Epithelial cell of proximal tubule (primary cell): ENCODE measurements around the gene MFAP3. TPM values are rescaled to one million over a fixed set of nuclear protein-coding genes. Genes with fewer than 3 reads are reported as not detected.
"Not testable (repeated sequence)": the region's sequence is repeated elsewhere in the genome, so short reads cannot be mapped to it uniquely, and the experiment has no call there.

ENCODE experiments used
- DNase-seq: peaks from one replicate; pipeline ENCODE4 v3.0.0-alpha.2; 2011; ENCODE audit warnings: low read depth
- H3K4me3 ChIP-seq: 2 replicates; pipeline ENCODE4 v1.5.1; 2011; ENCODE audit warnings: low read depth, mild to moderate bottlenecking, low read length
- CTCF ChIP-seq: conservative IDR thresholded peaks from 2 replicates; pipeline ENCODE4 v1.5.1; 2012; ENCODE audit warnings: low read depth, mild to moderate bottlenecking, low read length
- total RNA-seq: library from RNA; depleted of rRNA; stranded (reverse); fragments of >200 nt; gene quantifications from 2 replicates; pipeline ENCODE4 v1.2.3, GENCODE V29; 2015

The MFAP3 gene
- total RNA-seq, 1 donor from 2014 or later: 13.9 TPM

- DNase-seq: no peak
- no peak overlapping the region for H3K4me3 ChIP-seq
- no peak for TF ChIP-seq CTCF
These were observed 36.2 kb upstream of the MFAP3 start for GRCh38 chr5:154002511-154003020.

GRCh38 chr5:154005648-154006047, 33.1 kb upstream of the MFAP3 start:
- no peak overlapping the region for H3K4me3 ChIP-seq
- DNase-seq: no peak
- no peak for TF ChIP-seq CTCF

- no peak for TF ChIP-seq CTCF
- no peak overlapping the region for H3K4me3 ChIP-seq
- no peak for DNase-seq
These were observed 28.1 kb upstream of the MFAP3 start for GRCh38 chr5:154010660-154011059.

GRCh38 chr5:154015071-154015693, 23.6 kb upstream of the MFAP3 start:
- TF ChIP-seq CTCF: no peak
- no peak for DNase-seq
- H3K4me3 ChIP-seq: no peak overlapping the region

GRCh38 chr5:154018919-154019318, 19.8 kb upstream of the MFAP3 start:
- not testable (repeated sequence) for DNase-seq, H3K4me3 ChIP-seq

GRCh38 chr5:154025951-154026350, 12.8 kb upstream of the MFAP3 start:
- H3K4me3 ChIP-seq: no peak overlapping the region
- no peak for TF ChIP-seq CTCF
- no peak for DNase-seq

- TF ChIP-seq CTCF: no peak
- no peak for DNase-seq
- H3K4me3 ChIP-seq: no peak overlapping the region
These were observed 6.8 kb upstream of the MFAP3 start for GRCh38 chr5:154031937-154032489.
